ENCODE results near the gene PRKAR1B.
"Not testable (repeated sequence)": the region's sequence is repeated elsewhere in the genome, so short reads cannot be mapped to it uniquely, and the experiment has no call there.

Gene PRKAR1B

DNA sequence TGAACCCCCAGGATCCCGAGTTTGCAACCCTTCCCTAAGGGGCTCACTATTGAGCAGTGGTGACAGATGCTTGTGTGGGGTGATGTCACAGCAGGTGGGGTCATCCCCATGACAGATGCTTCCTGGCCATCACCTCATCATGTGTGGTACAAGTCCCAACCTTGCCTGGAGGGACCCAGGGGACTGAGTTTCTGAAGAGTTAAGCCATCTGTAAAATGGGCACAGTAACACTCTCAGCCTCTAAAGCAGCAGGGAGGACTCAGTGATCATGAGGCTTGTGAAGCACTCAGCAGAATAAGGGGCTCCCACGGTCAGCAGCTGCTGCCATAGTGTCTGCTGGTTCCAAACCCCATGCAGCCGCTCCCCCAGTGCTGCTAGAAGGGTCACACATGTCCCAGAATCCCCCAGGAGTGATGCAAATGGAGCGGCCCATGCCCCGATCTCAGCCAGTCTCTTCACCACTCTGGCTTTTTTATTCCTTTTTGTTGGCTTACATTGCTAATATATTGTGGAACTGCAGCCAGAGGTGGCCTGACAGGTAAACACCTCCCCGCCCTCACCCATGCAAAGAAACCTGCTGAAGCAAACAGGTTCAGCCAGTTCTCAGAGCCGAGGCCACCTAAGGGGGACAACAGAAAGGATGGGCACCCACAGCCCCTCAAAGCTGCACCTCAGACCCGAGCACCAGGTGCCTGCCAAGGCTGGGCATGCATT is 105.4 kb downstream of the PRKAR1B start:
- DNase-seq (ENCODE audit: low read depth, low spot score) = no peak

DNA sequence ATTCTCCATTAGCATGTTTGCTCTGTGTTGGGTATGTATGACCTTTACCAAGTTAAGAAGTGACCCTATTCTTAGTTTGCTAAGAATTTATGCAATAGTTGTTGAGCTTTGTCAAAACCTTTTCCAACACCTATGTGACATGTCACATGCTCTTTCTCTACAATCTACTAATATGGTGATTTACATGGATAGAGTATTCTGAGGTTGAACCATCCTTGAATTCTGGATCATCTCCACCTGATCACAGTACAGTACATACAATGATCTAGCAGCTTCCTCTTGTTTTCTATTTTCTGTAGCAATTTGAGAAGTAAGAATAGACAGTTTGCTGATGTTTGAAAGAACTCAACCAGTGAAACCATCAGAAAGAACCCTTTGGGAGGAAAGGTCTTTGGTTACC is 106.2 kb downstream of the PRKAR1B start:
- DNase-seq (ENCODE audit: low read depth, low spot score) = no peak

DNA sequence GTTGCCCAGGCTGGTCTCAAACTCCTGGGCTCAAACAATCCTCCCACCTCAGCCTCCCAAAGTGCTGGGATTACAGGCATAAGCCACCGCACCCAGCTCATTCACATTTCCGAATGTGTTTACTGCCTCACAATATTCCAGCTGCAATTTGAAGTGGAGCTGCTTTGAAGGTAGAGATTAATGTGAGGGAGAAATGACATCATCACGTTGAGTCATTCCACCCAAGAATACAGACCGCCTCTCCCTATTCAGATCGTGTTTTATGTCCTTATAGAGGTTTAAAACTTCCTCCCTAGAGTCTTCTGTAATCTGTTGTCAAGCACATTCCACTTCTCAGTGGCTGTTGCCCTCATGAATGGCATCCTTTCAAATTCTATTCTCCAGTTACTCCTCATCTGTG is 107.0 kb downstream of the PRKAR1B start:
- DNase-seq (ENCODE audit: low read depth, low spot score) = no peak

DNA sequence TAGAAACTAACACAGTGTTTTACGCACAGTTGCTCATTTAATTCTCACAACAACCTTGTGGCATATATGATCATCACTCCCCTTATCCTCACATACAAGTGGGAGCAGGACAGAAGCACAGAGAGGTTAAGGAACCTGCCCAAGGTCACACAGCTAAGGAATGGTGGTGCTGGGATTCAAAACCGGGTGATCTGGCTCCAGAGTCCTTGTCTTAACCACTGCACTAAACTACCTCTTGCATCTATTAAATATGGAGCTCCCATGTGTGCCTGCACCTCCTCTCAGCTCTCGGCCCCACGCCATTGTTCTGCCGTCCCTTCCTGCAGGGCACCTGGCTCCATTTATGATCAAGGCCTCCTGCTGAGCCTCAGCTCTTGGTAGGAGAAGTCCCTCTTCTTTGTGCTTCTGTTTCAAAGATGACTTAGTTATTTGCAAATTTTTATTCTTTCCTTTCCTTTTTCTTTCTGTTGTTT is 107.7 kb downstream of the PRKAR1B start:
- DNase-seq (ENCODE audit: low read depth, low spot score) = no peak

DNA sequence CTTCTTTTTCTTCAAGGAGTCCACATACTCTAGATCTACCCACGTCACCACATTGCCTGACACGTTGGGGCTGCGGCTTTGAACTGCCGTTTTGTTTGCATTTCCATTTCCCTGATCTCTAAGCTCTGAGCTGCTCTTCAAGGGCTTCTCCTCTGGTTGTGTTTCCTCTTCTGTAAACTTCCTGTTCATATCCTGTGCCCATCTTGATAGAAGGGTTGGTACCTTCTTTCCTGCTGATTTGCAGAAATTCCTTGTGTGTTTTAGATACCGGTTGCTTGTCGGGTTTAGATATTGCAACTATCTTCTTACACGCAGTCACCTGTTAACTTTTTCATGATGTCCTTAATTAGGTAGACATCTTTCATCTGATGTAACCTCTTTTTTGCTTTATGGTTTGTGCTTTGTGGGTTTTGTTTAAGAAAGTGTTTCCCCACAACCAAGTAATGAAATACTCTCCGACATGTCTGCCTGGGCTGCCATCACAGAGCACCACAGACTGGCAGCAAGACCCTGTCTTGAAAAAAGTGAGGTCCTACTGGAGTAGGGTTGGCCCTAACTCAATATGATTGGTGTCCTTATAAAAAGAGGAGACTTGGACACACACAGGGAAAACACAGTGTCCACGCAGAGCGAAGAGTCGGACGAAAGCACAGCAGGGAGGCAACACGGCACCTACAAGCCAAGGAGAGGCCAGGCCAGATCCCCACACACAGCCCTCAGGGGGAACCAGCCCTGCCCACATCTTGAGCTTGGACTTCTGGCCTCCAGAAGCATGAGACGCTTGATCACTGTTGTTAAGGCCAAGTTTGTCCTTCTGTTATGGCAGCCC is 108.3 kb downstream of the PRKAR1B start:
- DNase-seq (ENCODE audit: low read depth, low spot score) = no peak

DNA sequence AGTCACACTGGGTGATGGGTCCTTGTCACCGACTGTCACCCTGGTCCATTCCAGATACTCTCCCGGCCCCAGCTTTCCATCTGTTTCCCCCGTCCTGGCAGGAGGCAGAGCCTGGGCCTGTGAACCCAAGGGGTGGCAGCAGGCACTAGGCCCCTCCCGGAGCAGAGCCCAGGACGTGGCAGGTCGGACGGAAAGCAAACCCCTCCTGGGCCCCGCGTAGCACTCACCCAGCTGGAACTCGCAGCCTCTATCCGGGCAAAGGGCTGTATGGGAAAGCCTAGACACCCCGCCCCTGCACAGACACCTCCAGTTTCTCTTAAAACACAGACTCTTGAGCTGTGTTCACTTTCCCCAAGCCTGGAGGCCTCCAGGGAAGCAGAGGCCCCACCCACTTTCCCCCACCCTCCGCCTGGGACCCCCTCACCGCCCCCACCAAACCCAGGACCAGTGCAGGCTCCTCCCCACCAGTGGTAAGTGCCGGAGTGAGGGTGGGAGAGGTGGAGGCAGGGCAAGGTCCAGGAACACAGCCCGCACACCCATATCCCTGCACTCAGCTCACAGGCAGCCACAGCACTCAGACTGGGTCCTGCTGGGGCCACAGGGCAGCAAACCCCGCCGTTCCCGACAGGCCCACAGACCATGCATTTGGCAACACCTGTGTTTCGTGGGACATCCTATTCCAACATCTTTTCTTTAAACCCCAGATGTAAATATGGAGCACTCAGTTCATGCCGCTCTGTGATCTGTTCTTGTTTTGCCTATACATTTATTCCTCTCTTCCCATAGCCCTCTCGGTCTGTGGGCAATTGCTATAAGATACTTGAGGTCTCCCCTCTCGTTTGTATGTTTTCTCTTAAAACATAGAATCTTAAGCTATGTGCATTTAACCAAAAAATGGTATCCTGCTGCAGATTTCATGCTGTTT is 109.2 kb downstream of the PRKAR1B start:
- no peak for DNase-seq (ENCODE audit: low read depth, low spot score)

DNA sequence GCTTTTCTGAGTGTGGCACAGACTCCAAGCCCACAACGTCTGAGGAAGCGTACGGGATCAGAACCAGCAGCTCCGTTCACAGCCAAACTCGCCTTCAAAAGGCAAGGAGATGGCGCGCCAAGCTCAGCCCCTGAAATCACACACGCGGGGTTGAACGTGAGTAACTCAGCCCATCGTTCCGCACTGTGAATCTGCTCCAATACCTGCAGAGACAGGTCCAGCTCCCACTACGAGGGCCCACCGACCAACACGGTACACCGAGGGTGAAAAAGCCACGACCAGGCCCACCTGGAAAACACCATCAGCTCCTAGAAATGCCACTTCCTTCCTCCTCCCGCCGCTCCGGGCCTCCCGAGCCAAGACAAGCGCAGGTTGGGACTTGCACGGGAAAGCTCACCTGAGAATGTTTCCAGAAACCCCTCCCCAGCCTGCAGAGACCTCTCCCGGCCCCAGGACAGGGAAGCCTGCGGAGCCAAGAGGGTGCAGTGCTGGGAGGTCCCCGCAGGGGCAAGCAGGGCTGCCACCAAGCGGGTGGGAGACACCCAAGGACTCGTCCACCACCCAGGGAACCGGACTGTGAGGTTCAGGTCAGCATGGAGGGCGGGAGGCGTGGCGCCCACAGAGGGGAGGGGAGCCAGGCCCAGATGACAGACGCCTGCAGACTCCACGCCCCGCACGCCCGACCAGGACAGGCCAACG is 113.5 kb downstream of the PRKAR1B start:
- DNase-seq (ENCODE audit: low read depth, low spot score) = no peak

DNA sequence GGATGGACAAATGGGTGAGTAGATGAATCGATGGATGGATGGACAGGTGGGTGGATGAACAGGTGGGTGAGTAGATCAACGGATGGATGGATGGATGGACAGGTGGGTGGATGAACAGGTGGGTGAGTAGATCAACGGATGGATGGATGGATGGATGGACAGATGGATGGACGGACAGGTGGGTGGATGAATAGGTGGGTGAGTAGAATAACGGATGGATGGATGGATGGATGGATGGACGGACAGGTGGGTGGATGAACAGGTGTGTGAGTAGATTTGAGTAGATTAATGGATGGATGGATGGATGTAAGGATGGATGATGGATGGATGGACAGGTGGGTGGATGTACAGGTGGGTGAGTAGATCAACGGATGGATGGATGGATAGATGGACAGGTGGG is 115.2 kb downstream of the PRKAR1B start:
- not testable (repeated sequence) for DNase-seq (ENCODE audit: low read depth, low spot score)

DNA sequence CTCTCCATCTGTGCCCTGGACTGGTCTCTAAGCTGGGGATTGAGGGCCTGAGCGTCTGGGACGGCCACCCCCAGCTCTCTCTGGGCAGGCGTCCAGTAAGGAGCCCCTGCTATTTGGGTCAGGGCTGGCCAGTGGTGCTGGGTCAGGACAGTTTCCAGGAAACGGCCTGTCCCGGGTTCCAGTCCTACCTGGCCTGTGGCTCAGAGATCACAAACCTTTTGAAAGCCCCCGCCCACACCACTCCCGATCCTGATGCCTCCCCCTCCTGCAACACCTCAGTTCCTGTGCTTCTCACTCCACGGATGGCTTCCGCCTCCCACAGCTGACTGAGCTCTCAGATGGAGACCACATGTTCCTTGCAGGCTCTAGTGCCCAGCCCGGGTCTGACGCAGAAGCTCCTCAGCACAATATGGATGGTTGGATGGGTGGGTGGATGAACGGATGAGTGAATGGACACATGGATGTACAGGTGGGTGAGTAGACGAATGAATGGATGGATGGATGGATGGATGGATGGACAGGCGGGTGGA is 115.7 kb downstream of the PRKAR1B start:
- no peak for DNase-seq (ENCODE audit: low read depth, low spot score)

DNA sequence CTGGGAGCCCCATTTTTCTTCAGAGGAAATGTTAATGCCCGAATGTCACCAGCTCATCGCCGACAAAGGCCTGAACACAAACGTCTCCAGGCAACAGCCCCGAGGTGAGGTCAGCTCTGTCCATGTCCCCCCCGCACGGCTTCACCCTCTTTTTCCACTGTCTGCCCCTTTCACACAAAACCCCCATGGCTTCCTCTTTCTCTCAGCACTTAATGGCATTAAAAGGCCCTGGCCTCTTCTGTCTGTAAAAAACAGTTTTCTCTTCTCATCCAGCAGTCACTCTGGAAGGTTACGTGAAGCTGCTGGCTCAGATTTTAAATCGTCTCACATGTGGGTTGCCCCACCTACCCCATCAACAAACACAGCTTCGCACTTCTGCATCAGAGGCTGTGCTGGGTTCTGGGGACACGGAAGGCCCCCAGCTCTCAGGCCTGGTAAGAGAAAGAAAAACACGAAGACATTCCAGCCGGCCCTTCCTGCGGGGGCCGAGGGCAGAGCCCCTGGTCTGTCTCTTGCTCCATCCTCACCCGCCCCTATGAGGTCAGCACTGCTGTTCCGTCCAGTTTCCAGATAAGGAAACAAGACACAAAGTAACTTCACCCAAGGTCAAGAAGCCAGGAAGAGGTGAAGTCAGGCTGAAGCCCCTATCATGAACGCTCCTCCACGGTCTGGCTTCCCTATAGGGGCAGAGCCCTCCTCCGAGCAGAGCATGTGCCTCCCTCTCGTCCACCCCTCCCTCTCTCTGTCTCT is 116.4 kb downstream of the PRKAR1B start:
- no peak for DNase-seq (ENCODE audit: low read depth, low spot score)

DNA sequence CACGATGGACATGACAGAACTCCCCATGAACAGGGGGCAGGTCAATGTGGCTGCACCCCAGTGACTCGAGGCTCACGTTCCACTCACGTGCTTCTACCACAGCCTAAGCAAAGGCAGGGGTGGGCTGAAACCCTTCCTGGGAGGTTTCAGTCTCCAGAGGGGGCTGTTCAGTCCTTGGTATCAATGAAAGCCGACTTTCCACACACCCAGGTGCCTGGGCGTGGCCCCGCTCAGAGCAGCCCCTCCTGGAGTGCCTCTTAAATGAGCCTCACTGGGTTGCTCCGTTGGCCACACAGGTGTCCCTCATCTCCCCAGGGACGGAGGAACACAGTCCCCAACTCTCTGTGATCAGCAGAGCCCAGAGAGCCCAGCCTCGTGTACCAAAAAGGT is 116.9 kb downstream of the PRKAR1B start:
- DNase-seq (ENCODE audit: low read depth, low spot score) = no peak

DNA sequence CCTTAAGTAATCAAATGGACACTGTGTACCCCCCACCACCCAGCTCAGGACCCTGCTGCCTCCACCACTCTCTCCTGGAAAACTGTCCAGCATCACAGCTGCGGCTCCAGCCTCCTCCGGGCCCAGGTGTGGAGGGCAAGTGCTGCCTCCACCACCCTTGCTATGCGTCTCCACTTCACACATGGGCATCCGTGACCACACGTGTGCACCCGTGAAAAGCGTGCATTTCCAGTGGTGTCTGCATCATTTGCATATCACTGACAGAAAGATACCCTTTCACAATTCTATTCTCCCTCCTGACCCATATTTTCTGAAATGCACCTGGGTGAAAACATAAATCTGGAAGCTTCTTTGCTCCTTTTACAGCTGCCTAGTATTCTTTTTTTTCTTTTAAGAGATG is 117.7 kb downstream of the PRKAR1B start:
- DNase-seq (ENCODE audit: low read depth, low spot score) = no peak

DNA sequence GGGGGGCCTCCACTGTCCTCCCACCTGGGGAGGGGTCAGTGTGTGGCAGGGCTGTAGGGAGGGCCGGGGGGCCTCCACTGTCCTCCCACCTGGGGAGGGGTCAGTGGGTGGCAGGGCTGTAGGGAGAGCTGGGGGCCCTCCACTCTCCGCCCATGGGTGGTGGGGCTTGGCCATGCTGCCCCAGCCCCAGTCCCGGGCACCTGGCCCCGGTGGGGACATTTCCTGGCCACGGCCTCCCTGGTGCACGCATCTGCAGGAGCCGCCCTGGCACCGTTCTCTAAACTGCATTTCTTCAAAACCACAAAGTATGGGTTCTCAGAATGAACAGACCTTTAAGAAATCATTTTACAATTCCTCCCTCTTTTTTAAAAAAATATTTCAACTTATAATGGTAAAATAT is 118.1 kb downstream of the PRKAR1B start:
- DNase-seq (ENCODE audit: low read depth, low spot score) = no peak

DNA sequence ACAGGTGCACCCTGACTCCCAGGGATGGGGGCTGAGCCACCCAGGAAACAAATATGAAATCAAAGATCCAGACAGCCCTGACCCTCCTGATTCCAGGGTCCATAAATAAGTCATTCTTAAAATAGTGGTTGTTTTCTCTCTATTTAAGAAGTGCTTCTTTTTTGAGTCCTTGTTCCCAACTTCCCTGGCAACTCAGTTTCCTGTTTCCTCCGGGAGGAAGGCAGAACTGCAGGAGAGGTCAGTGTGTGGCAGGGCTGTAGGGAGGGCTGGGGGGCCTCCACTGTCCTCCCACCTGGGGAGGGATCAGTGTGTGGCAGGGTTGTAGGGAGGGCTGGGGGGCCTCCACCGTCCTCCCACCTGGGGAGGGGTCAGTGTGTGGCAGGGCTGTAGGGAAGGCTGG is 118.7 kb downstream of the PRKAR1B start:
- DNase-seq (ENCODE audit: low read depth, low spot score) = no peak

DNA sequence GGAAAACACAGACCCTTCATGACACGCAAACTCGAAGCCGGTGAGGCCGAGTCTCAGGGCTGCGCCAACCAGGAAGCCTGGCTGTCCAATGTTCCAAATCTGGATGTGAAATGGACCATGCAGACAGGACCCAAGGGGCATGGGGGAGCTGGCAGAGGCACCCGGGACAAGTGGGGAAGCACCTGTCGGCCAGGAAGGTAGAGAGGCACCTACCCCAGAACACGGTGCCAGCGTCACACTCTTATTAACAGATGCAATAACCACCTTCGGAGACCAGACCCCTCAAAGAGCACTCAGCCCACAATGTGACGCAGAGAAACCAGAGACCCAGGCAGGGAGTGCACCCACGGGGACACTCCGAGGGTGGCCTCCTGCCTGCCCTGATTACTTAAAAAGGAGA is 119.1 kb downstream of the PRKAR1B start:
- no peak for DNase-seq (ENCODE audit: low read depth, low spot score)

DNA sequence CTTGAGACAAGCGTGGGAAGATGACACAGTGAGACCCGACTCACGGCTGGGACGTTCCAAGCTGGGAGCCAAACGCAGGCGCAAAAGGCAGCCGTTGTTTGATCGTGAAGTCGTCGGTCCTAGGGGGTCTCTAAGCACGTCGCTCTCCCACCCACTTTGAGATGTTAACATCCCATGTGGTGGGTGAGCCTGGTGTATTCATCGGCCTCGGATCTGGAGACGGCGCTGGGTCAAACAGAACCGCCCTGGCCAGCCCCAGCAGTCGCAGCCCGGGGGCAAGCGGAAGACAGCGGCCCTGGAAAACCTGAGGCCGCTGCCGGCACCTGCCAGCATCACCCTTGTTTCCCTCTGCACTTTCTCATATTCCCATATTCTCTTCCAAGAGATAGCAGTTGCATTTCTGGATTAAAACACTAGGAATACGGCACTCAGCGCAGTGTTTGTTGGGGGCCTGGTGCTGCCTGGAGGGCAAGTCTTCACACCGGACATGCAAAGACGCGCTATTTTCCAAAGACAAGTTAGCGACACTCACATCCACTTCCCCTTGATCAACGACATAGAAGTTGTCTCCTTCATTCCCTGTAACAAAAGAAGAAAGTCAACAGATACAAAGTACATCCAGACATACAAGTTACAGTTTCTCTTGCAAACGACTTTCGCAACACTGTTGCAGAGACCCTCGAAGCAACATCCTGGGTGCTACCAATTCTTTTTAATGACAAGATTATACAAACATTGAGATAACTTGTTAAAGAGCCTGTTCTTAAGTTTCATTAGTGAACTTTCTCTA is 121.2 kb downstream of the PRKAR1B start:
- DNase-seq (ENCODE audit: low read depth, low spot score) = no peak

DNA sequence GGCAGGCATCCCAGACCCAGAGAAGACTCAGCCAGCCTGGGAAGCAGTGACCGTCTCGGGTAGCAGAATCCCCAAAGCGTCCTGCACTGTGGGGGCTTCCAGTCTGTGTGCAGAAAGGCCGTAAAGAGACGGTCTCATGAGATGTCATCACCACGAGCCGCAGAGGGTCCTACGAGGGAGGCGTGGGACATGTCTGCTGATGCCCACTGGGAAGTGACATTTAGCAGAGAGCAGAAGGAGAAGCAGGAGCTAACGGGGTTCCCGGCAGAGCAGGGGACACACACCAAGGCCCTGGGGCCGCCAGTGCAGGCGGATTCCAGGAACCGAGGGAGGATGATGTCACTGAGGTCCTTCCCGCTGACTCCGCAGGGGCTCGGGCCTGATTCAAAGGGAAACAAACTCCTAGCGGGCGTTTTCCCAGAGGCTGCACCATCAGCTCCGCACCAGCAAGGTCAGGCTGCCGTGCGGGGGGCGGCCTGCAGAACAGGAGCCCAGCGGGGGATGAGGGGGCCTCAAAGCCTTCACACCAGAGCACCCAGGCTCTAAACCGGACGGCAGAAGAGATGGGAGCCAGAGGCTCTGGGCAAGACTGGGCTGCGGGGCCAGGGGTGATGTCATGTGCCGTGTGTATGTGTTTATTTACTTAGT is 122.1 kb downstream of the PRKAR1B start:
- no peak for DNase-seq (ENCODE audit: low read depth, low spot score)

DNA sequence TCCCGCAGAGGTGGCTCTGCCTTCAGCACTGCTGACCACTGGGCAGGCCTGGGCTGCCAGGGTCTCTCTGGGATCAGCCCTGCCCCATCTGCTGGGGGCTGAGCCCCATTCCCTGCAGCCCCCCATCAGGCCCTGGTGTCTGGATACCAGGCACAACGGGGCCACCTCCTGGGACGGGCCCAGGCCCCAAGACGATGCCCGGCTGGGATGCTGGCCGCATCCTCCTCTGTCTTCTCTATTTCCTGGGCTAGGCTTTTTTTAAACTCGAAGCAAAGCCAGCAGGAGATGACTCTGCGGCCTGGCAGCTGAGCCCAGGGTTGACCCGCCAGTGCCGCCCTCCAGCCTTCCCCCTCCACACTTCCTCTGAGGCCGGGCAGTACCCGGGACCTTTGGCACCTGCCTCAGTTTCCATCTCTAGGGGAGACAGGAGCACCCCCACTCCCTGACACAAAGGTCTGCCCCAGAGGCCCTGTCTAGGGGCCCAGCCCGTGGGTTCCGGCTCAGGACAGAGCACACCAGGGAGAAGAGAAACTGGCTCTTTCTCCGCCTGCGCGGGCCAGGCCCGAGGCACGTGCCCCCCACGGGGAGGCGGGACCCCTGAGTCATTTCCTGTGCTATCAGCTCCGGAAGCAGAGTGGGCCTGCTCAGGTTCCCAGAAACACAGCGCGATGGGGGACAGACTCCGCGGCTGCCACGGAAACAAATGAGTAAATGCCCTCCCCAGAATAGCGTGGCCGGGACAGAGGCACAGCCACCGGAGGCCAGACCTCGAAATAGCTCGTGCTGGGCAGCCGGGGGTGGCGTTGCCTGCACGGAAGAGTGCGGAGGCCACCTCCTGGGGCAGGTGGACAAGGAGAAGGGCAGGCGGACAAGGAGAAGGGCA is 122.8 kb downstream of the PRKAR1B start:
- no peak for DNase-seq (ENCODE audit: low read depth, low spot score)
